ENCODE results near the gene HPSE2. TPM values are rescaled to one million over a fixed set of nuclear protein-coding genes. Genes with fewer than 3 reads are reported as not detected.
"Not testable (repeated sequence)": the region's sequence is repeated elsewhere in the genome, so short reads cannot be mapped to it uniquely, and the experiment has no call there.

Gene HPSE2
- total and polyA plus RNA-seq, 2 of the 8 experiments (the other 6 are each of a cell fraction or from before 2014, with no cell fraction given), result 0.41 to 0.58 TPM

DNA sequence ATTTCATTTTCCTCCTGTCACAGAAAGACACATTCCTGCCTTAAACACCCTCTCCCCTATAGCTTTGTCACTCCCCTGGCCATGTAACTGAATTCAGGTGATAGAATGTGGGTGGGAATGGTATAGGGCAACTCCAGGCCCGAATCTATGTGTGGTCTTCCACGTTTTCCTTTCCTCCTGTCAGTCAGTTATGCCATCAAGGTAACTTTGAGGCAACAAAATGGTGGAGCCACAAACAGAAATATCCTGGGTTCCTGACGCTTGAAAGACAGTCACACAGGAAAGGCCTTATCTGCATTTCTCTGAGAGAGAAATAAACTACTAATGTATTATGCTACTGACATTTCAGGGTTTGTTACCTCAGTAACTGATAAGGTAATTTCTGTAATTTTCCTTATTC, 326.8 kb downstream of the HPSE2 start (continued):
- TF ChIP-seq SAP30 (IDR thresholded peaks at IDR 0.05; ENCODE audit: insufficient read depth, insufficient replicate concordance, low read length), result no peak
- no peak for TF ChIP-seq RAD21 (IDR thresholded peaks at IDR 0.05 in 1 of 2, conservative IDR thresholded peaks at IDR 0.05 in 1 of 2; ENCODE audit: low read depth in 2 of 2, low read length in 2 of 2)
- TF ChIP-seq SP4 (IDR thresholded peaks at IDR 0.05; ENCODE audit: low read length), result no peak
- TF ChIP-seq POLR2A (IDR thresholded peaks at IDR 0.05; ENCODE audit: control extremely low read depth in 1 of 2, low read depth in 2 of 2, low read length in 2 of 2), result no peak
- no peak for TF ChIP-seq SIX5 (IDR thresholded peaks at IDR 0.05; ENCODE audit: low read depth, low read length)
- no peak for TF ChIP-seq CTBP2 (IDR thresholded peaks at IDR 0.05; ENCODE audit: borderline replicate concordance, insufficient read depth, insufficient read length, low read length)

DNA sequence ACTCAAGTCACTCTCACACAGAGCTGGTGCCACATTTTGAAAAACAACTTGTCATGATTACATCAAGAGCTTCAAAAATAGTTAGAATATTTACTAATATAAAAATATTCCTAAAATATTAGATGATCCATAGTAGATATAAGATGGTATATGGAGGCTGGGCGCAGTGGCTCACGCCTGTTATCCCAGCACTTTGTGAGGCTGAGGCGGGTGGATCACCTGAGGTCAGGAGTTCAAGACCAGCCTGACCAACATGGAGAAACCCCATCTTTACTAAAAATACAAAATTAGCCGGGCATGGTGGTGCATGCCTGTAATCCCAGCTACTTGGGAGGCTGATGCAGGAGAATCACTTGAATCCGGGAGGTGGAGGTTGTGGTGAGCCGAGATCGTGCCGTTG, 327.4 kb downstream of the HPSE2 start:
- H2AFZ ChIP-seq (ENCODE audit: low read length); H3K4me1 ChIP-seq (replicated peaks in 1 of 4; ENCODE audit: control insufficient read depth in 3 of 4, insufficient read depth in 4 of 4, low read length in 3 of 4); DNase-seq (ENCODE audit: low read depth in 1 of 2, low spot score in 2 of 2); H2BK120ac ChIP-seq (replicated peaks; ENCODE audit: low read depth, low read length); H3K36me3 ChIP-seq (ENCODE audit: control insufficient read depth in 2 of 4, insufficient read depth in 4 of 4, low read length in 3 of 4); H3K23ac ChIP-seq (ENCODE audit: insufficient read length); H2BK20ac ChIP-seq (ENCODE audit: low read length); H3K14ac ChIP-seq (ENCODE audit: insufficient read length); H2AK5ac ChIP-seq (ENCODE audit: low read depth, low read length); H3K56ac ChIP-seq (replicated peaks; ENCODE audit: insufficient read length, low read depth, low read length); H3K9ac ChIP-seq (replicated peaks in 1 of 4; ENCODE audit: extremely low read depth in 1 of 4, low read depth in 3 of 4, low read length in 3 of 4); H3K4me2 ChIP-seq (ENCODE audit: insufficient read depth in 1 of 2, low read depth in 2 of 2, low read length in 2 of 2); H3K23me2 ChIP-seq (ENCODE audit: low read depth, low read length); H4K91ac ChIP-seq (replicated peaks; ENCODE audit: insufficient read length, low read length); H3K79me1 ChIP-seq (ENCODE audit: low read depth, low read length); H3K4ac ChIP-seq (replicated peaks; ENCODE audit: insufficient read length, low read depth, low read length); H3K9me3 ChIP-seq (ENCODE audit: insufficient read depth in 2 of 2, low read depth in 1 of 2, low read length in 1 of 2); H3K18ac ChIP-seq (ENCODE audit: extremely low read depth, low read length); H3K4me3 ChIP-seq (ENCODE audit: extremely low read depth in 1 of 4, insufficient read depth in 2 of 4, low read depth in 3 of 4, low read length in 4 of 4); POLR2A ChIA-PET (ENCODE audit: partially characterized antibody); H4K20me1 ChIP-seq (replicated peaks in 1 of 2; ENCODE audit: control insufficient read depth in 1 of 2, insufficient read depth in 2 of 2, low read length in 2 of 2); FAIRE-seq; H4K8ac ChIP-seq (ENCODE audit: extremely low read depth, insufficient read depth, low read length); H4K5ac ChIP-seq (ENCODE audit: insufficient read length, low read depth, low read length); H3K27ac ChIP-seq (ENCODE audit: low read depth, low read length); H2BK15ac ChIP-seq (ENCODE audit: low read length); H3K27me3 ChIP-seq (replicated peaks in 1 of 4; ENCODE audit: control insufficient read depth in 3 of 4, extremely low read depth in 1 of 4, insufficient read depth in 3 of 4, low read length in 3 of 4); H2BK5ac ChIP-seq (ENCODE audit: low read depth, low read length); H3K79me2 ChIP-seq (ENCODE audit: control insufficient read depth in 1 of 2, insufficient read depth in 2 of 2, low read length in 2 of 2); H2BK12ac ChIP-seq (ENCODE audit: low read depth, low read length): not testable (repeated sequence)
- CTCF ChIA-PET (ENCODE audit: partially characterized antibody), result interaction anchor here (1.1 kb wide), 1 partner anchor 12 kb away, joined by 4 read pairs; no protein-coding TSS in a partner anchor
- WGBS, 2 experiments (ENCODE audit: extremely low coverage in 1 of 2, insufficient coverage in 1 of 2, insufficient read length in 1 of 2, insufficient replicate concordance in 2 of 2, low coverage in 1 of 2, low lambda C conversion rate in 2 of 2, missing lambda C conversion rate in 1 of 2), result 86% methylated on average over 6 of the region's 8 CpGs; no CpG with 5 or more reads in 1 of the 2 experiments

All from H1 (cell line).